Ovary (tissue), 9 donors: ENCODE measurements around the gene SMC1B. TPM values are rescaled to one million over a fixed set of nuclear protein-coding genes. Genes with fewer than 3 reads are reported as not detected.
A peak's percentile ranks its signal among the peaks of the same experiment; 100 is the strongest.
"Not testable (repeated sequence)": the region's sequence is repeated elsewhere in the genome, so short reads cannot be mapped to it uniquely, and the experiment has no call there.

ENCODE experiments used
- DNase-seq, 5 donors: peaks; one replicate each; pipeline ENCODE4 v3.0.0-alpha.2; 2019 to 2020
- H3K27ac ChIP-seq, 2 donors: fragments of 200-600 bp; one replicate each; pipeline versions ENCODE4 v1.5.1 to v1.8.0; 2019 to 2022
- H3K27me3 ChIP-seq: fragments of 200-600 bp; one replicate; pipeline ENCODE4 v1.8.0; 2022
- H3K36me3 ChIP-seq: fragments of 200-600 bp; sonication (generic); one replicate; pipeline ENCODE4 v1.5.1; 2019
- H3K4me1 ChIP-seq: one replicate; pipeline ENCODE4 v1.8.1; 2013; ENCODE audit warnings: mild to moderate bottlenecking, moderate library complexity; ENCODE audit not compliant: insufficient read depth
- H3K4me3 ChIP-seq: fragments of 200-600 bp; sonication (generic); one replicate; pipeline ENCODE4 v1.5.1; 2017
- H3K9me3 ChIP-seq, 2 donors: fragments of 200-600 bp in 1 of 2; sonication (generic) in 1 of 2; one replicate each; pipeline versions ENCODE4 v1.5.1 to v1.8.1; 2013 to 2019; ENCODE audit warnings: mild to moderate bottlenecking in 1 of 2, moderate library complexity in 1 of 2
- CTCF ChIP-seq, 3 donors: fragments of 450-650 bp in 2 of 3; fragments of 200-600 bp in 1 of 3; IDR thresholded peaks; one replicate each; pipeline versions ENCODE4 v1.5.1 to v1.8.0; 2016 to 2022; ENCODE audit warnings: antibody characterized with exemption in 3 of 3, mild to moderate bottlenecking in 1 of 3
- EP300 ChIP-seq: sonication (generic); formaldehyde crosslinking; IDR thresholded peaks from one replicate; pipeline ENCODE4 v1.6.1; 2017; ENCODE audit warnings: antibody characterized with exemption
- POLR2A ChIP-seq: fragments of 450-650 bp; IDR thresholded peaks from one replicate; pipeline ENCODE4 v1.6.1; 2017; ENCODE audit warnings: antibody characterized with exemption, mild to moderate bottlenecking, moderate library complexity
- WGBS, 3 donors: extraction: QIAGEN DNeasy Blood & Tissue Kit in 1 of 3; methylation state at CpG; one replicate each; pipeline versions ENCODE4 v1.1.5 to v1.1.7; 2013 to 2017; 5-methylcytosine and 5-hydroxymethylcytosine counted together
- intact Hi-C, 4 donors: fragments of 100-400 bp; cut with DNase I; formaldehyde crosslinking; loops; one replicate each; pipeline versions ENCODE4 v1.11.0 to v1.15.1; 2022 to 2023
- polyA plus RNA-seq, 2 donors: library from polyadenylated mRNA; stranded (reverse); fragments of 200-250 nt in 1 of 2; fragments of 350-450 nt in 1 of 2; fragmentation: Illumina TruSeq in 1 of 2; extraction: RNeasy Lipid Tissue Mini Kit (QIAGEN cat#74804) in 1 of 2; gene quantifications; one replicate each; pipeline ENCODE4 v1.2.3, GENCODE V29; 2013 to 2014
- total RNA-seq, 7 donors: library from RNA; depleted of rRNA in 2 of 7; stranded (reverse); fragments of >200 nt in 2 of 7; fragmentation: NEBNext Ultra II Directional in 3 of 7; extraction: Animal tissue kit (Norgen Biotek cat#: 25700) in 3 of 7; gene quantifications; one replicate each; pipeline versions ENCODE4 v1.1.0 to v1.2.4, GENCODE V29; 2016 to 2023
- donor health status: DM: no; HTN: no; CAD: no; lungs with moderate emphysema.
- donor health status: DM: no; HTN: no; CAD: no.
- donor health status: Bipolar disorder and iron deficiency.
- donor health status: DM: yes; HTN: yes; CAD: no.
- donor health status: DM: no; HTN: no; CAD: no.
- donor health status: DM: yes; HTN: yes; CAD: no.

The SMC1B gene
- total and polyA plus RNA-seq, 9 donors: 0.04 to 0.05 TPM; not detected in 7

GRCh38 chr22:45389546-45389945, 23.9 kb downstream of the SMC1B start:
- no peak for TF ChIP-seq EP300
- no peak for TF ChIP-seq CTCF (IDR thresholded peaks at IDR 0.05)
- TF ChIP-seq POLR2A: no peak
- H3K36me3 ChIP-seq: no peaks in the 10 kb centered on the region
- no peak for DNase-seq
- no peak overlapping the region for H3K27ac ChIP-seq
- no peaks in the 10 kb centered on the region for H3K9me3 ChIP-seq
- 72 to 78% (median 76%) methylated on average over 3 of the region's 3 CpGs for WGBS, 3 donors
- no peak overlapping the region for H3K4me3 ChIP-seq
- H3K4me1 ChIP-seq: no peaks in the 10 kb centered on the region
- intact Hi-C loops: no loop called here
- no peaks in the 10 kb centered on the region for H3K27me3 ChIP-seq

- WGBS, 3 donors: 92 to 97% (median 93%) methylated on average over 2 of the region's 2 CpGs
- intact Hi-C loops: no loop called here
Observed at GRCh38 chr22:45381348-45381747, 32.1 kb downstream of the SMC1B start.

GRCh38 chr22:45376703-45377102, 36.7 kb downstream of the SMC1B start:
- no peaks in the 10 kb centered on the region for H3K36me3 ChIP-seq
- WGBS, 3 donors: 10 to 20% (median 13%) methylated on average over 1 of the region's 1 CpG
- no peaks in the 10 kb centered on the region for H3K9me3 ChIP-seq
- no peak overlapping the region for H3K4me3 ChIP-seq
- H3K4me1 ChIP-seq: no peaks in the 10 kb centered on the region
- TF ChIP-seq POLR2A: no peak
- TF ChIP-seq EP300: no peak
- no peak for TF ChIP-seq CTCF (IDR thresholded peaks at IDR 0.05)
- no peaks in the 10 kb centered on the region for H3K27me3 ChIP-seq
- intact Hi-C loops: no loop called here
- no peak overlapping the region for H3K27ac ChIP-seq
- DNase-seq: peak; percentile 31 to 77 (median 67)

More at GRCh38 chr22:45381348-45381747, 32.1 kb downstream of the SMC1B start:
- no peak overlapping the region for H3K27ac ChIP-seq
- H3K36me3 ChIP-seq: no peaks in the 10 kb centered on the region
- no peak for TF ChIP-seq CTCF (IDR thresholded peaks at IDR 0.05)
- no peak for TF ChIP-seq POLR2A
- no peak for TF ChIP-seq EP300
- no peaks in the 10 kb centered on the region for H3K9me3 ChIP-seq
- no peak for DNase-seq
- H3K4me3 ChIP-seq: no peak overlapping the region
- H3K4me1 ChIP-seq: no peaks in the 10 kb centered on the region
- no peaks in the 10 kb centered on the region for H3K27me3 ChIP-seq

DNA sequence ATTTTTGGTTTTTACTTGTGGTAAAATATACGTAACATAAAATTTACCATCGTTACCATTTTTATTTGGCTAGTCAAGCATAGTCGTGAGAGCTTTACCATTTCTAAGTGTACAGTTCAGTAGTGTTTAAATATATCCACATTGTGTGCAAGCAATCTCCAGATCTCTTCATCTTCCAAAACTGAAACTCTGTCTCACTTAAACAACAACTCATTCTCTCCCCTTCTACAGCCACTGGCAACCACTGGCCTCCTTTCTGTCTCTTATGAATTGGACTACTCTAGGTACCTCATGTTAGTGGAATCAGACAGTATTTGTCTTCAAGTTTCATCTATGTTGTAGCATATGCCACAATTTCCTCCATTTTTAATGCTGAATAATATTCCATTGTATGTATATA, 37.4 kb downstream of the SMC1B start:
- Histone ChIP-seq H3K27ac (no peak overlapping the region), H3K27me3 (no peaks in the 10 kb centered on the region), H3K9me3 (no peaks in the 10 kb centered on the region), H3K4me3 (no peak overlapping the region), H3K36me3 (no peaks in the 10 kb centered on the region), H3K4me1 (no peaks in the 10 kb centered on the region)
- intact Hi-C loops: no loop called here
- TF ChIP-seq EP300 (no peak), CTCF (IDR thresholded peaks at IDR 0.05) (no peak), POLR2A (no peak)
- WGBS, 3 donors: 78 to 98% (median 79%) methylated on average over 3 of the region's 3 CpGs
- DNase-seq: no peak

DNA sequence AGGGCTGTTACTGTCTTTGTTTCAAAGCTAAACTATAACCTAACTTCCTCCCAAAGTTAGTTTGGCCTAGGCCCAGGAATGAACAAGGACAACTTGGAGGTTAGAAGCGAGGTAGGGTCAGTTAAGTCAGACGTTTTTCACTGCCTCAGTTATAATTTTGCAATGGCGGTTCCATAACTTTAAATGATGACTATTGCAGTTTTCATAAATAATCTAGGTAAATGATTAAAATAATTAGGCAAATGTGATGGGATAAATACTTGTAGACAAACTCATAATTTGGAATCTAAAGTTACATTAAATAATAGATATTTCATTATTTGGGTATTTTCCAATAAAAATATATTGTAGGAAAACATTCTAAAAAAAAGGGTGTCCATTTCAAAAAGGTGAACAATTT, 39.8 kb downstream of the SMC1B start:
- H3K36me3 ChIP-seq, DNase-seq, intact Hi-C loops, H3K27me3 ChIP-seq, H3K4me1 ChIP-seq, H3K4me3 ChIP-seq, H3K27ac ChIP-seq, H3K9me3 ChIP-seq: not testable (repeated sequence)
- 69 to 76% (median 73%) methylated on average over 3 of the region's 3 CpGs for WGBS, 3 donors
